ENCODE measurements around the gene SALL4.

SALL4 gene

GRCh38 chr20:51750770-51751388 is 51.4 kb downstream of the SALL4 start:
- Histone ChIP-seq H4K20me1 (ENCODE audit: insufficient read depth, low read length, poor library complexity, severe bottlenecking) (no peaks in the 10 kb centered on the region), H3K4me3 (ENCODE audit: low read length, poor library complexity, severe bottlenecking) (no peak overlapping the region), H3K27me3 (ENCODE audit: insufficient read depth, low read length, poor library complexity, severe bottlenecking) (no peaks in the 10 kb centered on the region), H3K9me2 (replicated peaks; ENCODE audit: low read depth, low read length) (no peaks in the 10 kb centered on the region), H3K79me2 (ENCODE audit: insufficient read depth, low read length) (no peaks in the 10 kb centered on the region), H3K9me3 (ENCODE audit: insufficient read depth, low read depth, low read length) (no peaks in the 10 kb centered on the region), H2AFZ (ENCODE audit: low read length) (peak overlapping the region; percentile 3; the same call in 1 of the 2 replicates), H3K36me3 (ENCODE audit: insufficient read depth, low read length) (no peaks in the 10 kb centered on the region), H3K9ac (ENCODE audit: low read depth, low read length, poor library complexity, severe bottlenecking) (no peak overlapping the region), H3F3A (ENCODE audit: low read depth) (no peaks in the 10 kb centered on the region), H3K4me2 (ENCODE audit: low read depth, low read length, poor library complexity, severe bottlenecking) (no peak overlapping the region), H3K4me1 (ENCODE audit: insufficient read depth, low read length, poor library complexity, severe bottlenecking) (peaks cover 6% of the 10 kb centered on the region)
- TF ChIP-seq CTCF (conservative IDR thresholded peaks at IDR 0.05; ENCODE audit: low read length) = no peak
- no peak for TF ChIP-seq EZH2phosphoT487 (IDR thresholded peaks at IDR 0.05; ENCODE audit: borderline replicate concordance)

- H3K9me2 ChIP-seq (replicated peaks; ENCODE audit: low read depth, low read length) = no peaks in the 10 kb centered on the region
- no peak for TF ChIP-seq EZH2phosphoT487 (IDR thresholded peaks at IDR 0.05; ENCODE audit: borderline replicate concordance)
- no peak for TF ChIP-seq CTCF (conservative IDR thresholded peaks at IDR 0.05; ENCODE audit: low read length)
- H2AFZ ChIP-seq (ENCODE audit: low read length) = peak overlapping the region; percentile 3; the same call in 1 of the 2 replicates
- H3K4me2 ChIP-seq (ENCODE audit: low read depth, low read length, poor library complexity, severe bottlenecking) = no peak overlapping the region
- no peaks in the 10 kb centered on the region for H3K79me2 ChIP-seq (ENCODE audit: insufficient read depth, low read length)
- H3K4me3 ChIP-seq (ENCODE audit: low read length, poor library complexity, severe bottlenecking) = no peak overlapping the region
- no peaks in the 10 kb centered on the region for H4K20me1 ChIP-seq (ENCODE audit: insufficient read depth, low read length, poor library complexity, severe bottlenecking)
- peaks cover 6% of the 10 kb centered on the region for H3K4me1 ChIP-seq (ENCODE audit: insufficient read depth, low read length, poor library complexity, severe bottlenecking)
- no peaks in the 10 kb centered on the region for H3K9me3 ChIP-seq (ENCODE audit: insufficient read depth, low read depth, low read length)
- no peak overlapping the region for H3K9ac ChIP-seq (ENCODE audit: low read depth, low read length, poor library complexity, severe bottlenecking)
- no peaks in the 10 kb centered on the region for H3K27me3 ChIP-seq (ENCODE audit: insufficient read depth, low read length, poor library complexity, severe bottlenecking)
- no peaks in the 10 kb centered on the region for H3F3A ChIP-seq (ENCODE audit: low read depth)
- H3K36me3 ChIP-seq (ENCODE audit: insufficient read depth, low read length) = no peaks in the 10 kb centered on the region
Measured at GRCh38 chr20:51750037-51750769, 52.1 kb downstream of the SALL4 start.

- Histone ChIP-seq H3K4me2 (ENCODE audit: low read depth, low read length, poor library complexity, severe bottlenecking) (no peak overlapping the region), H3F3A (ENCODE audit: low read depth) (no peaks in the 10 kb centered on the region), H3K4me1 (ENCODE audit: insufficient read depth, low read length, poor library complexity, severe bottlenecking) (peaks cover 6% of the 10 kb centered on the region), H3K4me3 (ENCODE audit: low read length, poor library complexity, severe bottlenecking) (no peak overlapping the region), H2AFZ (ENCODE audit: low read length) (no peak overlapping the region), H3K27me3 (ENCODE audit: insufficient read depth, low read length, poor library complexity, severe bottlenecking) (no peaks in the 10 kb centered on the region), H3K9me2 (replicated peaks; ENCODE audit: low read depth, low read length) (no peaks in the 10 kb centered on the region), H3K9ac (ENCODE audit: low read depth, low read length, poor library complexity, severe bottlenecking) (no peak overlapping the region), H3K9me3 (ENCODE audit: insufficient read depth, low read depth, low read length) (no peaks in the 10 kb centered on the region), H4K20me1 (ENCODE audit: insufficient read depth, low read length, poor library complexity, severe bottlenecking) (no peaks in the 10 kb centered on the region), H3K79me2 (ENCODE audit: insufficient read depth, low read length) (no peaks in the 10 kb centered on the region), H3K36me3 (ENCODE audit: insufficient read depth, low read length) (no peaks in the 10 kb centered on the region)
- TF ChIP-seq EZH2phosphoT487 (IDR thresholded peaks at IDR 0.05; ENCODE audit: borderline replicate concordance) (no peak), CTCF (conservative IDR thresholded peaks at IDR 0.05; ENCODE audit: low read length) (no peak)
Measured at GRCh38 chr20:51749674-51750036, 52.7 kb downstream of the SALL4 start.
